Hematopoietic multipotent progenitor cell treated with erythropoietin and hydrocortisone succinate and interleukin-3 and kit ligand, for 8 days (in vitro differentiated cells): Measurements from ENCODE around the gene UNC5A.

Source experiments
- DNase-seq: peaks from one replicate; pipeline ENCODE4 v3.0.0-alpha.2; 2015

UNC5A gene

DNA sequence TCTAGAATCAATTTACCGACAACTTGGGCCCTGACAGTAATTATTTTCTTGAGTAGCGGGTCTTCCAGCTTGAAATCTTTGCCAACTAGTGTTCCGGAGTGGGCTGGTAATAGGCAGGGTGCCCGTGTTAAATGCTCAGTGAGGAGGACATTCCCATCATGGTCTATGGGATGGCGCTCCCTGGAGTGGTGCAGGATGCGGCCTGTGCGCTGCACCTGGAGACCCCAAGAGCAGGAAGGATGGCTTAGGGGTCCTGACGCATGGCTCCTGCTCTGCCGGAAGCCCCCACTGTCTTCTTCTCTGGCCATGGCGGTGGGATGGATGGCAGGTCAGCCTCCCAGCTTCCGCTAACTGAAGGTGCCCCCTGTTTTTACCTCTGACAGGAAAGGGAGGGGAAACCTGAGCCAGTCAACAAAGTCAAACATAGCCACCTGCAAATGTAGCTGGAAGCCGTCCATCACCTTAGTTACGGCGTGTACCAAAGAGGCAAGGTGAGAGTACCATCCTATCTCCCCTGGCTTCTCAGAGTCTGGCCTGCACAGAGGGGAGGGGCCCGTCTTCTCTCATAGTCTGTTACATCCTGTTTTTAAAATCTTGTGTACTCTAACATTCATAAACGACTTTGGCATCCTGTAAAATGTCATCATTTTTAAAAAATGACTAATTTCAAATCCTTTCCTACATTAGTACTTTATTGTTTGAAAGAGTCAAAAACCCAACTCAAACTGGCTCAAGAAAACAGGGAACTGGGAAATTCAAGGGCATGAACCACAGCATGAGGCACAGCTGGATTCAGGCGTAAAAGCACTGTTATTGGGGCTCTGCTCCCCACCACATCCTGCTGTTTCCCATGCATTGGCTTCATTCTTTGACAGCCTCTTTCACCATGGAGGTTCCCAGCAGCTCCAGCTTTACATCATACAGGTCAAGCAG is 28.5 kb upstream of the UNC5A start:
- no peak for DNase-seq

DNA sequence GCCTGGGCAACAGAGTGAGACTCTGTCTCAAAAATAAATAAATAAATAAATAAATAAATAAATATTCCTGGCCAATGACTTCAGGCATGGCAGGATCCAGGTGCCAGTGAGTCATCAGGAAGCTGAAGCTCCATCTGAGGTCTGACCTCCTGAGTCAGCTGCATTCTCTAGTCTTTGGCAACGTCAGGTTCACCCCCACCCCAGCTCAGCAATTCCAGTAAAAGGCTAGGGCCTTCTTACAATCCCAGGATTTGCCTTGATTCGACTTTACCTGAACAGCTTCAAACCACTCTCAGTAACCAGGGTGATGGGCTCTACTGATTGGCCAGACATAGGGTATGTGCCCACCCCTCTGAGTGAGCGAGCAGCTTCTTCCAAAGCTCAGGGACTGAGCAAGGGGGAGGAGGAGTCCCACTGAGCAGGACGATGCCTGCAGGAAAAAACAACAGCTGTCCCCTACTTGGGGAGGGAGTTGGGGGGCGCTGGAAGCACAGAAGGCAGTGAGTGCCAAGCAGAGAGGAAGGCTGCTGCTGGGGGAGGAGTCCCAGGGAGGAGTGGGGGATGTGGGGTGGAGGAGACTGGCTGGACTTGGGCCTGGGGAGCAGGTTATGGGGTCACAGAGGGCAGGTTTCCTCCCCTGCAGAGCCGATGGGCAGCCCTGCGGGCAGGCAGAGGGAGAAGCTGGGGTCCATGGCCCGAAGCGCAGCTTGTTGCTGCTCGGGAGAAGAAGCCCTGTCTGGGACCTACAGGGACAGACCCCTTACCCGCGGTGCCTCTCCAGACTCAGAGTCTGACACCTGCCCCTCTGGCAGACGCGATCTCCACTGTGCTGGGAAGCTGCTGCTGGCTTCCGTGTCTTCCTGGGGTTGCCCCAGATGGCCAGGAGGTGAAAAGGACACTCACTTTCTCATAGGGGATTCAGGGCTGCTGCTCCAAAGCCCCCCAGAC is 25.9 kb upstream of the UNC5A start:
- DNase-seq, result no peak

DNA sequence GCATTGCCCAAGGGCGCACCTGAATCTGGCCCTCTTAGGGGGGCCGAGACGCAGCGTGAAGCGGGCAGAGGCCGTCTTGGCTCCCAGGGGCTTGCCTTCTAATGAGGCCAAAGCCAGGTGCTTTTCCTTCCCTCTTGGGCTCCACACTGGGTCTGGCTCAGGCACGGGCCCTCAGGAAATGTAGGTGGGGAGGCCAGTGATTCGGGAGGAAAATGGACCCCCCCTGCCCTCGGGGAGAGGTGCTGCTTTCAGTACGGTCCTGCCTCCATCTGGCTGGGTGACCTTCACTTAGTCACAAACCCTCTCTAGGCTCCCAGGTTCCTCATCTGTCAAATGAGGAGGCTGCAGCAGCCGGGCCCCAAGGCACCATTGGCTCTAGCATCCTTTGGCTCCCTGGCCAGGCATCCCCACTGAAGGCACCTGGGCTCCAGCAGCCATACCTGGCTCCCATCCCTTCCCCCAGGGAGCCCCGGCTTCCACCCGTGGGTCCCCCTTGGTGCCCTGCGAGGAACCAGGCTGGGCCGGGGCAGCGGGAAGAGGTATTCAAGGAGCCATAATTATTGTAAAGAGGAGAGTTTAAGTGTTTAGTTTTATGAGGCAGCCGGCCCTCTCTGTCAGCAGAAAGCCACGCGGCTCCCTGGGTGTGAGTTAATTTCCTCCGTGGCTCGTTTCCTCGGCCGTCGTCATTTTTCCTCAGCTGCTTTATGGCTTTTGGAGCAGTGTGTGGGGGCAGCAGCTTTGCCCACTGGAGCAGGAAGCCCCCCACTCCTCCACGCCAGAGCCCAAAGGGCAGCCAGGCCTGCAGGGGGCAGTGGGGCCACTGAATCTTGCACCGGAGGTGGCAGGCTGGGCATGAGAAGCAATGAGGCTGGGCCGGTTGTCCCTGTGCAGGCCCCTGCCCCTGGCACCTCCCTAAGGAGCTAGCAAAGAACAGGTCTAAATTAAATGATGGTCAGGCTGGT is 24.9 kb upstream of the UNC5A start:
- no peak for DNase-seq

DNA sequence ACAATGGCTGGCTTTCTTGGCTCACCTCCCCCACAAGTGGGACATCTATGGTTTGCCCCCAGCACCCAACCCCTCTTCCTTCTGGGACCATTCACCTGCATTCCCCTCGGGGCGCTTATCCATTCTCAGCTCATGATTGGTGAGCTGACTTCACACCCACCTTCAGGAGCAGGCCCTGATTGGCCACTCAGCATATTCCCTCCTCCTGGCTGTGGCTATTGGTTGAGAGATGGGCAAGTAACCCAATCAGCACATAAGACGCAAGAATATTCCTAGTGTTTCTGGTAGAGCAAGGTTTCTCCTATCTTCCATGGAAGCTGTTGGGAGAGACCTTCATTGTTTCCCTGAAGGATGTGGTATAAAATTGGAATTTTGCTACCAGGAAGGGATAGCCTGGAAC is 22.7 kb upstream of the UNC5A start:
- DNase-seq, result no peak

DNA sequence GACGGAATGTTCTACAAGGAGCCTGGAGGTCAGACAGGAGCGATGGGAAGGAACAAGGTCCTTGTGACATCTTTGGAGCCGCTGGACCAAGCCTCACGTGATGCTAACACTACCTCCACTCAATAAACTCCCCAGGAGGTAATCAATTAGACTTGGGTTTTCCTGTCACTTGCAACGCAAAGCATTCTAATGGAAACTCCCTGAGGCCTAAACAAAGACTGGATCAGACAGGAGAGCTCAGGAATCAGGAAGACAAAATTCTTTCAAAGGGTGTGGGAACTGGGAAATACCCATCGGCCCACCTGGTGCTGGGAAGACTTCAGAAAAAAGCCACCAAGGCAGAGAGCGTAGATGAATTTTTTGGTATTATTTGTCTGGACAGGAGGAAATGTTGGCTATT is 22.3 kb upstream of the UNC5A start:
- no peak for DNase-seq

DNA sequence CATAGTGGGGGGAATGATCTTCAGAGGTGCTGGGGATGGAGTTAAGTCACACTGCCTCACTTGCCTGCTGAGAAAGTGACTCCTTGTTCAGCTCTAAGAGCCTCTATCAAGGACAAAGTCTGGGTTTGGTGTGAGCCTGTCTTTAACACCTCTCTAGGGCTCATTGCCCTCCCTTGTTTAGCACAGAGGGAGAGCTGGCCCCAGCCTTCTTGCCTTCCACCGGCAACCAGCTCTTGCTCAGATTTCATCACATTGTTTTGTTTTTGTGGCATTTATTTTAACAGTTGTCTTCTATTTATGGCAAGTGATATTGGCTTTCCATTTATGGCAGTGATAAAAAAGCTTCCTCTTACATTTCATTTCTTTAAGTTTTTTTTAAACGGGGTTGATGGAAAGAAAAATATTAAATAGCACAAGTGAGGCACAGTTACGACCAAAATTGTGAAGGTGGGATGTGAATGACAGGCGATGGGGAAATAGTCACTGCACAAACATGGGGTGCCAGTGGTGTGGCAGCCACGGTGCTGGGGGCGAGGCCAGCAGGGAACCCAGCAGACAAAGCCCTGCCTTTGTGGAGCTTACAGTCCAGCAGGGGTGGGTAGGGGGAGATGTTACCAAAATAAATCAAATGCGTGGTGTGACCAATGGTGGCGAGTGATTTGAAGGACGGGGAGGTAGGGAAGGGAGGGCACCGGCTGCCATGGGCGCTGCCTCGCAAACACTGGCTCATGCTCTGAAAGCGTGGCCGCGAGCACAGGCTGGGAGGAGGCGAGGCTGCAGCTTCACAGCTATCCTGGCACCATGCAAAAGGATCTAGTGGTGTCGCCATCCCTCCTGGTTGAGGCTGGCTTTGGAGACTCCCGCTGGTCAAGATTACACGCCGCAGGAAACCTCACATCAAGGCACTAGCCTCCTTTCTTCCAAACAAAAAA is 21.2 kb upstream of the UNC5A start:
- DNase-seq, result no peak

DNA sequence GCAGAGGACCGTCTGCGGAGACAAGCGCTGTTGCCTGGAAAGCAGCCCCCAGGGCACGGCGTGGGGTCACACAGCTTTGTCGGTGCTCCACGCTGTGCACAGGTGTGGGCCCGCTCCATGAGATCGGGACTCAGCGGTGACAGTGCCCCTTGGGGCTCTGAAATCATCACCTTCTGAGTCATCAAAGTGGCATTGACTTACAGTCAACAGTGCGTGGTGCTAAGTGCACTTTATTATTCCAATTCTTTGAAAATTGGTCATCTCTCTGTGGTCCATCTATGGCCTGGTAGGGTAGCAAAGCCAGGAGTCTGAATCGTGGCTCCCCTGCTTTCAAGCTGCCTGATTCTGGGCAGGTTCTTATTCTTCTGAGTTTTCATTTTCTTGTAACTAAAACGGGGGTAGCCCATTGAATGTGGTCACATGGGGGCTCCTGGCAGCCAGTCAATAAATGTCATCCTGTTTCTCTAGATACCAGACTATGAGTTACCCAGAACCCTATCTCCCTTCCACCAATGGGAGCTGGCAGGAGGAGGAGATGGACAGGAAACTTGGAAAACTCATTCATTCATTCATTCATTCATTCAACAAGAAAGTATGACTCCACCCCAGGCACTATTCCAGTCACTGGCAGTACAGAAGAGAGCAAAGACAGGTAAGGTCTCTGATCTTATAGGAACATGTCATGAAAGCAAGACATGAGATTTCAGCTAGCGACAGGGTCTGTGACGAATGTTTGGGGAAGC is 20.3 kb upstream of the UNC5A start:
- DNase-seq, result no peak

DNA sequence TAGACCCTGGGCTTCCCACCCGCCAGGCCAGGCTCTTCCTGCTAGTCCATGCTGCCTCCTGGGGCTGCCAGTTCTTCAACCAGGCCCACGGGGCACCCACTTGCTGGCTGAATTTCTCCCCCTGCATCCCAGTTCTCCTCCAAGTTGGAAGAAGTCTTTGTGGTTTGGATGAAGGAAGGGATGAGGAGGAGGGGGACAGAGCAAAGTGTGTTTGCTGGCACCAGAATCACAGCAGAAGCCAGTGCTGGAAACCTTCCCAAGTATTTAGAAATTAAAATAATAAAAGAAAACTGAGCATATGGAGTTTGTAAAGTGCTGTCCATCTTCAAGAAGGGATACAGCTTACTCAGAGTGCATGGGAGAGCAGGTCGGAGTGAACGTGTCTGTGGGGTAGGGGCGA is 19.4 kb upstream of the UNC5A start:
- DNase-seq, result no peak

DNA sequence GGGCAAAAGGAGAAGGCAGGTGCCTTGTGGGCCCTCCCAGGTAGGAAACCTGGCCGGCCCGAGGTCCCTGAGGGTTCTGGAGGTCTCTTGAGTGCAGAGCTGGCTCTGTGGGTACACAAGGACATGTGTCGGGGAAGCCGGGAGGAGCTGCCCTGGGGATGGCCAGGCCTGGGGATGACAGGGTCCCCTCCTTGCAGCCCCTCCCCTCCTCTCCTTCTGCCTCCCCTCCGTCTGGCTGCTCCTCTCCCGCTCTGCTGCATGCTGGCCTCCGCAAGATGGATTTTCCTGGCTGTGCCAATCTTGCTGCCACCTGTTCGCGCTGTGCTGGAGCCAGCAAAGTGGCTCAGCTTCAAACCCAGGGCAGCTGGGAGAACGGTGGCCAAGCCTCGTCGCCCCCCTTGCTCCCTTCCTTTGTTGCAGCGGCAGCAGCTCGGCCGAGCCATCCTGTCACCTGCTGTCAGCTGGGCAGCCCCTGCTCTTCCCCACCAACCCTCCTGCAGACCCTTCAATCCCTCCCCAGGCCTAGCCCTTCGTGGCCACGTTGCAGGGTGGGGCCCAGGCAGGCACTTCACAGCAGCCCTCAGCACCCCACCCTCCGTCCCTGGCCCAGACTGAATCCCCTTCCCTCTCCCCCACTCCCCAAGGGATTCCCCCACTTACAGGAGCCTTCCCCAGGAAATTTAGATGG is 17.6 kb upstream of the UNC5A start:
- DNase-seq, result no peak

DNA sequence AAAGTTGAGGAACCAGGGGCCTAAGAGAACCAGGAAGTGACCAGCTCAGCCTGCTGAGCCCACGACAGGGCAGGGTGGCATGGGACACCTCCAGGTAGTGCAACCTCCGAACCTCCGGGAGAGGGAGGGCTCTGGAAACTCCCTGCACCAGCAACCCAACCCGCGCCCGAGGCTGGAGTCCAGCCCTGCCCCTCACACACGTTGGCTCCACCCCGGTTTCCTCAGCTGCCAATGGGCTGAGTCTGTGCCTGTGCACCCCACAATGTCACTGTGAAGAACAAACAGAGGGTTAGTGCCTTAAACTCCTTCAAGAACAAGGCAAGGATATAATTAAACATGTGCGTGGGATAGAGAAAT is 17.0 kb upstream of the UNC5A start:
- DNase-seq, result no peak

DNA sequence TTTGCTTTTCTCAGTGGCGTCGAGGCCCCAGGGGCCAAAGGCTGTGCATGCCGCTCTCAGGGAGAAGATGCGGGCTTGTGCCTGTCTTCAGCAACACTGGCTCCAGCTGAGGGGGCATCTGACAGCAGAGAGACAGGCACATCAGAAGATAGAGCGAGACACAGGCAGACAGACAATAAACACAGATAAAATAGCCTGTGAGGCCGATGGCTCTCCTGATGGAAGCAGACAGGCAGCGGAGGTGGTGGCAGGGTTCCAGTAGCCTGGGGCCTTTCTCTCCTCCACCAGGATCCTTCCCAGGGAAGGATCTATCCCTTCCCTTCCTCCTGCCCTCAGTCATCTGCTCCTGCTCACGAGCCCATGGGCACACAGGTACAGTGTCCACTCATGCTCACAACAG is 16.6 kb upstream of the UNC5A start:
- no peak for DNase-seq

DNA sequence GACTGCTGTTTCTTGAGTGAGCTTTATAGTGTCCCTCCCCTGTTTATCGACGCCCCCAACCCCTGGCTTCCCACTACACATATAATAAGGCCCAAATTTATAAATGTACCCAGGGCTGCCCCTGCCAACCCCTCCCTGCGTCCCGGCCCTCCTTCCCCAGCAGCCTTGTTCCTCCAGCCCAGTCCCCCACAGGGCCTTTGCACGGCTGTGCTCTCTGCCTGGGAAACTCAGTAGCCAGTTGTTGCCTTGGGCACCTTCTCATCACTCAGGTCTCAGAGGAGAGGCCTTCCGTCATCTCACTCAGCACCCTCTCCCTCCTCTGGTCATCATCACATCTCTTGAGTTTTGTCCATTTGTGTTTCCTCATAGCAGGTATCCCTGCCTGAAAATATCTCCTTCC is 15.8 kb upstream of the UNC5A start:
- DNase-seq, result no peak

DNA sequence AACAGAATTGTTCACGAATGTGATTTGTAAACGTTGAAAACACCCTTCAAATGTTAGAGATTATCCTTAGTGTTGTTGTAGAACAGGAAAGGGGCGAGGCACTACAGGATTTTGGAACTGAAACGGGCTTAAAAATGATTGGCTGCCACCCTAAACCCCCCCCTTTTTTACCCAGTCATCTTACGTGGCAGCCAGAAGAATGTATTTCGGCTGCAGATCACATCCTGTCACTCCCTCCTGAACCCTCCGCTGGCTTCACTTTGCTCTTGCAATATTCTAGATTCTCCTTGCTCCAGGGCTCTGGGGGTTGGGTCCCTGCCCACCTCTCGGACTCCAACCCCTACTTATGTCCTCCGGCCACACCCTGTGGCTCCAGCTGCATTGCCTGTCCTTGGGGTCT is 13.9 kb upstream of the UNC5A start:
- no peak for DNase-seq

DNA sequence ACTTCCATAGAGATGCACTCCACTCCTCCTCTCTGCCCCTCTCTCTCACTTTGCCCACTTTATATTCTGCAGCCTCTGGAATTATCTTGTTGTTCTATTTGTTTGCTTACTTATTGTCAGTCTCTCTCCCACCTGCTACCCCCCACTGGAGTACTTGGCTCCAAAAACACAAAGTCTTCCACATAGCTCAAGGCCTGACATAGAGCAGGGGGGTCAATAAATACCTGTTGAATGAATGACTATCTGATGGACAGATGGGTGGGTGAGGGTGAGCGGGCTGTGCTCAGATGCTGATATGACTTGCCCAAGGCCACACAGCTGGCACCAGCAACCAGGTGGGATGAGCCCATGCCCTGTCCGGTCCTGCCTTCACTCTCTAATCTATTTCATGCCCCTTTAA is 13.4 kb upstream of the UNC5A start:
- no peak for DNase-seq

DNA sequence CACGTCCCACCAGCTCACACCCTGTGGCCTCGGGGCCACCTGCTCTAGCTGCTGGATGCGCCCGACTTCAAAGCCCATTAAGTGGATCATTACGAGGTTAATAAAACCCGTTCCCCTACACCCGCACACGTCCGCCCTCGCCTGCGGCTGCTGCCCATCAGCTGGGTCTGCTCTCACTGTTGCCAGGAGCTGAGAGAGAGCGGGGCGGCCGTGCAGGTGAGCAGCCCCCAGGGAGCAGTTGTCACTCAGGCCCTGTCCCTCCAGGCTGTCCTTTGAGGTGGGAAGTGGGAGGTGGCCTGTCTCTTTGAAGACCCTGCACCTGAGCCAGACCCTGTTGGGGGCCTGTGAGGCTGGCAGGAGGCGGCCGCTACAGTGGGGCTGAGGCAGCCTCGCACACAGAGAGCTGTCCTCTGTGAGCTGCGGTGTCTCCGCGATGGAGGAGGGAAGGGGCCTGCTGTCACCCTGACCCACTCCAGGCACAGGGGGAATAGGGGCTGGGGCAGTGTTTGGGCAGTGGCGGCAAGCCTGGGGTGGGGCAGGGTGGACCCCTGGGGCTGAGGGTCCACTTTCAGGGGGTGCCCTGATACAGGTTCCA is 12.8 kb upstream of the UNC5A start:
- DNase-seq, result no peak

DNA sequence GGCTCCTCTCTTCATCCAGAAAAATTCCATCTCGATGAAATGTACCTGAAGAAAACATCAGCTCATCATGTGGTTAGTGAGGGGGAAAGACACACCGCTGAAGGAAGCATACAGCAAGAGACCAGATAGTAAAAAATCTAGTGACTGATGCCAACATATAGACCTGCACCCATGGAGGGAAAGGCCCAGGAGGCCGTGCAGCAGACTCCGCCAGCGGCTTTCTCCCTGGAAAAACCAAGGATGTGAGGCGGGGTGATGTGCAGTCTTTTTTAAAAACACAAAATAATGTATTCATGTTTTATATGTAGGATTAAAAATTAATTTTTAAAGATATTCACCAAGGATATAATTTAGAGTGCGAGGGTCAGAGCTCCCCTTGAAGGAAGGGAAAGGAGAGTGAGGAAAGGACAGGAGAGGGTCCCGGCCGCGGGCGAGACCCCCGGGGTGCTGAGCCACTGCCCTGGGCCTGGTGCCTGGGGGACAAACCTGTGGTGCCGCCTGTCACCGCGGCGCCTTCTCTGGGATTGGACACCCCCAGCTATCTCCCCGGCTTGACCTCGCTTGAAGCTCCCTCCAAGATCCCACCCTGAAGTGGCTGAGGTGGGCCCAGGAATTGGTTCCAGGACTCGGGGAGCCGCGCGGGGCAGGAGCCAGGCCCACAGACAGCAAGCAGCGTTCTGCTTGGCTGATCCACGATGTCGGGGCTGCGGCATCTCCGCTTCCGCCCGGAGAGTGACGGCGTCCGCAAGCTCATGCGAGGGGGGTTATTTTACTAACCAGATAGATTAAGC is 12.1 kb upstream of the UNC5A start:
- no peak for DNase-seq

DNA sequence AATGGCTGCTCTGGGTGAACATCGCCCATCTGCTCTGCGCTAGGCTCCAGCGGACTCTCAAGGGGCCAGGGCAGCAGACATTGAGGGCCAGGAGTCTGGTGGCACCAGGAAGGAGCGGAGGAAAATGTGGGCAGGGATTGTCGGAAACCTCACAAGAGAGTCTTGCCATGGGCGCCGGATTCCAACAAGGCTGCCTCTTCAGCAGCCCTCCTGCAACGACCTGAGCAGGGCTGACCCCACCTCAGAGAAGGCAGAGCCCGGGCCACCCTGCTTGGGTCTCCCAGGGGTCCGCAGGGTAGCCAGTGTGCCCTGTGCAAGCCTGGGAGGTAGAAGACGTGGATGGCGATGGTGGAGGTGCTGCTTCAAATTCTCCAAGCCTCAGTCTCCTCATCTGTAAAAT is 11.4 kb upstream of the UNC5A start:
- no peak for DNase-seq

DNA sequence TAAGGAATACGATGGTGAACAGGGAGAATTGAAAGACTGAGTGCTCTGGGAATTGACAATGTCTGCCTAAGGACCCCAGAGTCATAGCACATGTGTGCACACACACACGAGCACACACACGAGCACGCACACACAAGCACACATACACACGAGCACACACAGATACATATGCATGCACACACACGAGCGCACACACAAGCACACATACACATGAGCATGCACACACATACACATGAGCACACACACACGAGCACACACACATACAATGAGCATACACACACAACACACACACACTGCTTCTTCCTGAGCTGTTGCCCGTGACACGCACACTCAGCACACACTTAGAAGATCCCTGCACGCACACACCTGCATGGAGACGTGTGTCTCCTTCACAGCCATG is 10.9 kb upstream of the UNC5A start:
- DNase-seq, result no peak

DNA sequence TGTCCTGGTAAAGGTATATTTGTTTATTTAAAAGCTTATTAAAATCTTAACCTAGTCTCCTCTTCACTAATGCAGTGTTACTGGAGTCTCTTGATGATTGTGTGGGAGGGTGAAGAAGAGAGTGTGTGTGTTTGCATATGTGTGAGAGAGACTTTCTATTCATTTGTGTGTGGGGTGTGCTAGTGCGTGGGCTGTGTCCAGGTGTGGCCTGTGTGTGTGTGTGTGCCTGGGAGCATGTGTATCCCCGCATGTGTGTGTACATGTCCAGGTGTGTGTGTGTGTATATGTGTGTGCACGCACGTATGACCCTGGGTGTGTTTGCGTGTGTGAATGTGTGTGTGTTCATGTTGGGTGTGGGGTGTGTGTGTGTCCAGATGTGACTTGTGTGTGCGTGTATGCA is 10.3 kb upstream of the UNC5A start:
- DNase-seq, result no peak
